ENCODE results near the gene KCNG1. TPM values are rescaled to one million over a fixed set of nuclear protein-coding genes. Genes with fewer than 3 reads are reported as not detected.

The KCNG1 gene
- total and polyA plus RNA-seq, 2 of the 8 experiments (the other 6 are each of a cell fraction or from before 2014, with no cell fraction given): 16.0 to 18.0 TPM

GRCh38 chr20:51009303-51010042 is 13.4 kb downstream of the KCNG1 start (continued):
- no peak for TF ChIP-seq TCF12 (IDR thresholded peaks at IDR 0.05; ENCODE audit: low read depth, low read length)

Data from H1 (cell line).